DND-41 (cell line): ENCODE results near the gene EIF1AD.

Experiments
- CTCF ChIP-seq: IDR thresholded peaks from 2 replicates; pipeline ENCODE4 v1.5.1; 2012; ENCODE audit warnings: borderline replicate concordance, low read length, moderate library complexity, mild to moderate bottlenecking; ENCODE audit not compliant: poor library complexity, severe bottlenecking; ENCODE audit errors: extremely low read depth
- EZH2 ChIP-seq: IDR thresholded peaks from 3 replicates; pipeline ENCODE4 v1.6.1; 2012; ENCODE audit warnings: borderline replicate concordance, low read depth, mild to moderate bottlenecking, moderate library complexity, low read length, inconsistent platforms; ENCODE audit not compliant: severe bottlenecking

DNA sequence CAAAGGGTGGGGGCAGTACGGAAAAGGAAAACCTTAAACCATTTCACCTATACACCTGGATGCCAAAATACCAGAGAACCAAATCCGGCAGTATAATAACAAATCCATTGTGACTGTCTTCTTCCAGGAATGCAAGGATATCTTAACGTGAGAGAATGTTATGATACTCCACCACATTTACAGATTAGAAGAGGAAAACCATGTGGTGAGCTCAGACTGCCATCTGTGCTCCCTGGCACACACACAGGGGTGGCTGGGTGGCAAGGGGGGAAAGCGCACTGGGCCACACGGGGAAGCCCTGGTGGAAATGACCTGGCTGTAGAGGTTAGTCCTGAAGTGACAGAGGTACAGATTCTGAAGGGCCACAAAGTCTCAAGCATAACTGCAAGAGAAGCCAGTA is 9.9 kb downstream of the EIF1AD start:
- TF ChIP-seq CTCF = no peak
- no peak for TF ChIP-seq EZH2
